B cell (primary cell): ENCODE measurements around the gene TSPAN9. TPM values are rescaled to one million over a fixed set of nuclear protein-coding genes. Genes with fewer than 3 reads are reported as not detected.

Source experiments
- ATAC-seq: fragments of 200-7000 bp; cut with Tn5 transposase; one replicate; pipeline ENCODE4 v1.10.0; 2021; ENCODE audit warnings: low read depth, mild to moderate bottlenecking, moderate number of reproducible peaks, moderate library complexity
- CTCF ChIA-PET: fragments of 350-600 bp; sonication (Branson Sonifier 250); formaldehyde crosslinking; loops from one replicate; lab custom pipeline; 2021; ENCODE audit warnings: antibody characterized with exemption, inconsistent platforms; lab: Charles Lee
- POLR2A ChIA-PET: fragments of 350-600 bp; sonication (Branson Sonifier 250); formaldehyde crosslinking; loops from one replicate; lab custom pipeline; 2021; ENCODE audit warnings: antibody characterized with exemption; lab: Charles Lee
- DNase-seq: peaks from one replicate; pipeline ENCODE4 v3.0.0; 2013
- H2AFZ ChIP-seq: 2 replicates; pipeline ENCODE4 v1.6.1; 2012; ENCODE audit warnings: mild to moderate bottlenecking, low read depth, low read length; ENCODE audit not compliant: insufficient read depth, poor library complexity, severe bottlenecking
- H3K27ac ChIP-seq, 2 donors: 1 replicate in 1 of 2; 2 replicates in 1 of 2; pipeline ENCODE4 v1.5.1; 2012 to 2013; ENCODE audit warnings: low read length in 2 of 2, mild to moderate bottlenecking in 2 of 2, moderate library complexity in 1 of 2
- H3K27me3 ChIP-seq, 4 experiments: fragments of 200-600 bp in 1 of 4; sonication (generic) in 1 of 4; replicated peaks in 1 of 4; 1 replicate in 2 of 4; 2 replicates in 2 of 4; pipeline versions ENCODE4 v1.6.1 to v1.7.0; 2013 to 2016; ENCODE audit warnings: low read length in 3 of 4, mild to moderate bottlenecking in 2 of 4, mixed read lengths in 1 of 4, moderate library complexity in 1 of 4; ENCODE audit not compliant: insufficient read depth in 4 of 4, control insufficient read depth in 3 of 4; ENCODE audit errors: control extremely low read depth in 1 of 4
- H3K36me3 ChIP-seq, 2 experiments: replicated peaks in 1 of 2; 1 replicate in 1 of 2; 2 replicates in 1 of 2; pipeline versions ENCODE4 v1.6.1 to v1.7.1; 2013; ENCODE audit warnings: low read length in 1 of 2; ENCODE audit not compliant: insufficient read depth in 2 of 2, control insufficient read depth in 1 of 2; ENCODE audit errors: control extremely low read depth in 1 of 2, extremely low read depth in 1 of 2
- H3K4me1 ChIP-seq, 2 donors: fragments of 200-600 bp in 1 of 2; sonication (generic) in 1 of 2; 1 replicate in 1 of 2; 2 replicates in 1 of 2; pipeline versions ENCODE4 v1.5.1 to v1.6.1; 2013 to 2017; ENCODE audit warnings: low read length in 2 of 2; ENCODE audit not compliant: control insufficient read depth in 2 of 2, insufficient read depth in 2 of 2
- H3K4me2 ChIP-seq: replicated peaks from 2 replicates; pipeline ENCODE3; 2012; ENCODE audit warnings: mild to moderate bottlenecking, low read depth, low read length; ENCODE audit not compliant: poor library complexity, severe bottlenecking
- H3K4me3 ChIP-seq, 5 experiments: fragments of 200-600 bp in 1 of 5; sonication (generic) in 1 of 5; 1 replicate in 3 of 5; 2 replicates in 2 of 5; pipeline versions ENCODE4 v1.5.1 to v1.7.0; 2011 to 2016; ENCODE audit warnings: low read length in 4 of 5, mild to moderate bottlenecking in 4 of 5, low read depth in 2 of 5, control low read depth in 1 of 5, moderate library complexity in 1 of 5; ENCODE audit not compliant: insufficient read depth in 1 of 5; ENCODE audit errors: control extremely low read depth in 1 of 5, extremely low read depth in 1 of 5
- H3K79me2 ChIP-seq: fragments of 200-600 bp; sonication (generic); one replicate; pipeline ENCODE4 v1.6.0; 2016; ENCODE audit warnings: low read length; ENCODE audit not compliant: control insufficient read depth, insufficient read depth
- H3K9ac ChIP-seq: fragments of 200-600 bp; sonication (generic); 2 replicates; pipeline ENCODE4 v1.6.1; 2017; ENCODE audit warnings: mild to moderate bottlenecking, low read length, moderate library complexity
- H3K9me3 ChIP-seq, 3 donors: one replicate each; pipeline versions ENCODE4 v1.6.1 to v1.7.1; 2013; ENCODE audit warnings: low read length in 2 of 3; ENCODE audit not compliant: control insufficient read depth in 2 of 3, insufficient read depth in 1 of 3; ENCODE audit errors: control extremely low read depth in 1 of 3
- H4K20me1 ChIP-seq: 2 replicates; pipeline ENCODE4 v1.6.0; 2012; ENCODE audit warnings: mild to moderate bottlenecking, low read length; ENCODE audit not compliant: insufficient read depth, control insufficient read depth, poor library complexity, severe bottlenecking
- H3K27ac Mint-ChIP-seq: one replicate; pipeline ENCODE4 v1.8.0; 2021; ENCODE audit warnings: mixed read lengths
- H3K27me3 Mint-ChIP-seq: one replicate; pipeline ENCODE4 v1.8.0; 2021; ENCODE audit warnings: mixed read lengths
- H3K4me1 Mint-ChIP-seq: one replicate; pipeline ENCODE4 v1.8.0; 2021; ENCODE audit warnings: mixed read lengths
- H3K4me3 Mint-ChIP-seq: one replicate; pipeline ENCODE4 v1.8.0; 2021; ENCODE audit warnings: mixed read lengths
- H3K9me3 Mint-ChIP-seq: one replicate; pipeline ENCODE4 v1.8.0; 2022; ENCODE audit warnings: mixed read lengths; ENCODE audit not compliant: insufficient read depth
- EZH2 ChIP-seq: IDR thresholded peaks from 2 replicates; pipeline ENCODE4 v1.6.1; 2012; ENCODE audit warnings: borderline replicate concordance, low read depth, mild to moderate bottlenecking, moderate library complexity, low read length; ENCODE audit not compliant: insufficient read depth, poor library complexity, severe bottlenecking
- WGBS: methylation state at CpG from one replicate; pipeline ENCODE4 v1.1.5; 2013; ENCODE audit warnings: missing lambda C conversion rate; ENCODE audit not compliant: insufficient coverage; 5-methylcytosine and 5-hydroxymethylcytosine counted together
- intact Hi-C: fragments of 100-400 bp; cut with micrococcal nuclease; formaldehyde crosslinking; loops from one replicate; pipeline ENCODE4 v1.10.0; 2022
- polyA plus RNA-seq: library from polyadenylated mRNA; depleted of rRNA; stranded (reverse); fragments of >200 nt; gene quantifications from 2 replicates; pipeline ENCODE4 v1.2.3, GENCODE V29; 2012
- total RNA-seq, 2 donors: library from RNA; stranded (reverse); fragments of 120-200 nt in 1 of 2; gene quantifications; 1 replicate in 1 of 2; 2 replicates in 1 of 2; pipeline versions ENCODE4 v1.2.3 to v1.2.4, GENCODE V29; 2013 to 2022
- TF ChIP-seq, protein P1 (sequence below): fragments of 200-600 bp; IDR thresholded peaks from one replicate; pipeline ENCODE4 v1.8.0; 2022; ENCODE audit warnings: antibody characterized with exemption, mild to moderate bottlenecking

The TSPAN9 gene
- total and polyA plus RNA-seq, 2 donors (not counting 1 experiment from before 2014, with no cell fraction given) = 0.15 to 0.37 TPM

DNA sequence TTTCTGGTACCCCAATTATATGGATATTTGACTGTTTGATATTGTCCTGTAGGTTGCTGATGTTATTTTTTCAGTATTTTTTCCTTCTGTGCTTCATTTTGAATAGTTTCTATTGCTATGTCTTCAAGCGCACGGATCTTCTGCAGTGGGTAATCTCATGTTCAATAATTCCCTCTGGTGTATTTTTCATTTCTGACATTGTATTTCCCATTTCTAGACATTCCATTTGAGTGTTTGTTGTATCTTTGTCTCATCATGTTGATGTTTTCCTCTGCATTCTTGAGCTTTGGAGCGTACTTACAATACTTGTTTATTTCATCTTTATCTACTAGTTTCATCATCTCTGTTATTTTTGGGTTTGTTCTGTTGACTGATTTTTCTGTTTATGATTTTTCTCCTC lies 22.0 kb downstream of the TSPAN9 start:
- Mint-ChIP-seq H3K9me3 (peaks cover 18% of the 10 kb centered on the region), H3K4me3 (no peak overlapping the region), H3K4me1 (peaks cover 9% of the 10 kb centered on the region), H3K27ac (no peak overlapping the region), H3K27me3 (peaks cover 13% of the 10 kb centered on the region)
- H3K4me1 ChIP-seq = peaks cover 3 to 7% of the 10 kb centered on the region in 2 donors
- peaks cover 1 to 29% (median 2%) of the 10 kb centered on the region in 3 donors for H3K9me3 ChIP-seq
- H2AFZ ChIP-seq = no peak overlapping the region
- H3K27me3 ChIP-seq = peaks cover 0 to 2% (median 0%) of the 10 kb centered on the region in 4 experiments
- no CpG with 5 or more reads among the region's 3 CpGs for WGBS
- H3K9ac ChIP-seq = no peak overlapping the region
- DNase-seq (no peak), ATAC-seq (no peak)
- no peaks in the 10 kb centered on the region for H3K79me2 ChIP-seq
- intact Hi-C loops = no loop called here
- H3K4me2 ChIP-seq = no peak overlapping the region
- no peaks in the 10 kb centered on the region for H4K20me1 ChIP-seq
- H3K27ac ChIP-seq = no peak overlapping the region
- TF ChIP-seq EZH2 = no peak
- TF ChIP-seq, protein P1, sequence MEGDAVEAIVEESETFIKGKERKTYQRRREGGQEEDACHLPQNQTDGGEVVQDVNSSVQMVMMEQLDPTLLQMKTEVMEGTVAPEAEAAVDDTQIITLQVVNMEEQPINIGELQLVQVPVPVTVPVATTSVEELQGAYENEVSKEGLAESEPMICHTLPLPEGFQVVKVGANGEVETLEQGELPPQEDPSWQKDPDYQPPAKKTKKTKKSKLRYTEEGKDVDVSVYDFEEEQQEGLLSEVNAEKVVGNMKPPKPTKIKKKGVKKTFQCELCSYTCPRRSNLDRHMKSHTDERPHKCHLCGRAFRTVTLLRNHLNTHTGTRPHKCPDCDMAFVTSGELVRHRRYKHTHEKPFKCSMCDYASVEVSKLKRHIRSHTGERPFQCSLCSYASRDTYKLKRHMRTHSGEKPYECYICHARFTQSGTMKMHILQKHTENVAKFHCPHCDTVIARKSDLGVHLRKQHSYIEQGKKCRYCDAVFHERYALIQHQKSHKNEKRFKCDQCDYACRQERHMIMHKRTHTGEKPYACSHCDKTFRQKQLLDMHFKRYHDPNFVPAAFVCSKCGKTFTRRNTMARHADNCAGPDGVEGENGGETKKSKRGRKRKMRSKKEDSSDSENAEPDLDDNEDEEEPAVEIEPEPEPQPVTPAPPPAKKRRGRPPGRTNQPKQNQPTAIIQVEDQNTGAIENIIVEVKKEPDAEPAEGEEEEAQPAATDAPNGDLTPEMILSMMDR = no peak
- H3K4me3 ChIP-seq = no peak overlapping the region
- POLR2A ChIA-PET = no interaction called here
- CTCF ChIA-PET = no interaction called here
- no peaks in the 10 kb centered on the region for H3K36me3 ChIP-seq

DNA sequence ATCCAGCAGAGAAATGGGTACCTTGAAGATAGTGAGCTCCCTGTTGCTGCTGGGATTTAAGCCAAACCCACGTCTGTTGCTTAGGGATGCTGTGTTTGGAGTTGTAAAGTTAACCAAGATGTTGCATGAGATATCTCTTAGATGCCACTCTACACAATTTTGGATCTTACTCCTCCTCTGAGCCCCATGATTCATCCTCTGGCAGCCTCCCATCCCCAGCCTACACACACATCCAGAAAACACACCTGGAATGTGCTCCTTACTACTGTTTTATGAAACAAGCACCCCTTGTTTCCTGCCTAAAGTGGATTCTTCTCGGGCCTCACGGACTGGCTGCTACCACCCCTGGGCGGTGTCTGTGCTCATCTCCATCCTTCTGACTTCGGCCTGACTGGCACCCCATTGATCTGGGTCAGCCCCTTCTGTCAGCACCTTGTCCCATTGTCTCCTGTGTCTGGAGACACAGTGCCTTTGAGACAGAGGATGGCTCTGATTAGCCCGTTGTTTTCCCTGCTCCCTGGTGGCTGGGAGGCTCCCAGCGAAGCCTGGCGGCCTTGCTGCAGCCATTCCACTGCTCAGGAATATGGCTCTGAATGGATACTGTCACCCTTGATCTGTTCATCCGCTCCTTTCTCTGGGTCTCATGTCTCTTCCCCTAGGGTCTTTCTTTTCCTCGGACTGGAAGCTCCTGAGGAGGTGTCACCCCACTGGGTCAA lies 24.3 kb downstream of the TSPAN9 start:
- DNase-seq (no peak), ATAC-seq (no peak)
- H3K9me3 ChIP-seq = peaks cover 1 to 26% (median 2%) of the 10 kb centered on the region in 3 donors
- H3K36me3 ChIP-seq = no peaks in the 10 kb centered on the region
- no peaks in the 10 kb centered on the region for H4K20me1 ChIP-seq
- peaks cover 3 to 7% of the 10 kb centered on the region in 2 donors for H3K4me1 ChIP-seq
- H3K9me3 Mint-ChIP-seq = peaks cover 15% of the 10 kb centered on the region
- no peak overlapping the region for H3K4me3 ChIP-seq
- no peak for TF ChIP-seq EZH2
- TF ChIP-seq, protein P1 = no peak
- peaks cover 9% of the 10 kb centered on the region for H3K4me1 Mint-ChIP-seq
- H3K4me2 ChIP-seq = no peak overlapping the region
- no peak overlapping the region for H3K9ac ChIP-seq
- WGBS = 93% methylated on average over 7 of the region's 10 CpGs
- POLR2A ChIA-PET = no interaction called here
- no peaks in the 10 kb centered on the region for H3K79me2 ChIP-seq
- H3K27me3 Mint-ChIP-seq = peaks cover 13% of the 10 kb centered on the region
- H3K27ac Mint-ChIP-seq = no peak overlapping the region
- H3K4me3 Mint-ChIP-seq = no peak overlapping the region
- H3K27me3 ChIP-seq = peaks cover 0 to 2% (median 0%) of the 10 kb centered on the region in 4 experiments
- H2AFZ ChIP-seq = no peak overlapping the region
- intact Hi-C loops = no loop called here
- CTCF ChIA-PET = interaction anchor here (0.7 kb wide), 1 partner anchor 28 kb away, joined by 8 read pairs; no protein-coding TSS in a partner anchor
- H3K27ac ChIP-seq = no peak overlapping the region
